Stimulated activated CD4-positive, alpha-beta T cell treated with anti-CD3 and anti-CD28 coated beads, Interleukin-1b, Interleukin-23, amount 100 ng/mL, for 1 hour (primary cell): ENCODE results near the gene KLK4.

Experiments
- DNase-seq, 2 donors: peaks; one replicate each; pipeline ENCODE4 v3.0.0-alpha.2; 2020; ENCODE audit warnings: low read depth in 2 of 2

Gene KLK4, protein sequence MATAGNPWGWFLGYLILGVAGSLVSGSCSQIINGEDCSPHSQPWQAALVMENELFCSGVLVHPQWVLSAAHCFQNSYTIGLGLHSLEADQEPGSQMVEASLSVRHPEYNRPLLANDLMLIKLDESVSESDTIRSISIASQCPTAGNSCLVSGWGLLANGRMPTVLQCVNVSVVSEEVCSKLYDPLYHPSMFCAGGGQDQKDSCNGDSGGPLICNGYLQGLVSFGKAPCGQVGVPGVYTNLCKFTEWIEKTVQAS

DNA sequence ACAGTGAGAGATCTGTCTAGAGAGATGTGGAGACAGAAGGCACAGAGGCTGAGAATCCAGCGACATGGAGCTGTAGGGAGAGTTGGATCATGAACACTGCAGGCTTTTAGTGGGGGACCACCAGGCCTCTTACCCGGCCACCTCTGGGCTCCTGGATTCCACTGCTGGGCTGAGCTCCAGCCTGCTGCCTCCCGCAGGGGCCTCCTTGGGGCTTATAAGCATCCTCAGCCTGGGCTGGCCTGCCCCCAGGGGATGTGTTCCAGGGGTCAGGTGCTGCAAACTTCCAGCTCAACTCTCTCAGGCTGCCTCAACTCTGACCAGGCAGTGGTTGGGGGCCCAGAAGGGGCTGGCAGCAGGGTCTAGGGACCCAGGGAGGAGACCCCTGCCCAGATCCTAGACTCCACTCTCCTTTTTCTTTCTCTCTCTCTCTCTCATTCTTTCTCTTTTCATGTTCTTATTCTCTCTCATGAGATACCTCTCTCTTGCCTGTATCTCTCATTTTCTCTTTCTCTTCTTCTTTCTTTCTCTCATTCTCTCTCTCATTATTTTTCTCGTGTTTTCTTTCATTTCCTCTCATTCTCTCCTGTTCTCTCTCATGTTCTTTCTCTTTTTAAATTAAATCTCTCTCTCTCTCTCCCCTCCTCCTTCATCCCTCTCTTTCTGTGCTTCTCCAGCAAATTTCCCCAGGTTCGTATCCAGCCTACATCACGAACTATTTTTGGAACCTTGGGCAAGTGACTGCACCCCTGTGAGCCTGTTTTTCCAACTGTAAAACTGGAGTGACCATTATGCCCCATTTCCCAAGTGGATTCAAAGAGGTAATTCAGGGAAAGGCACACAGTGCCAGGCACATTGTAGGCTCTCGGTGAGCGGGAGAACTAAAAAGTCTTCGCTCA is at the start of gene KLK4:
Gene KLK4, minus strand, starts transcription at position 190 of the 896 bp plus-strand sequence. CDS start 657 bp downstream, outside the sequence.
- no peak for DNase-seq

DNA sequence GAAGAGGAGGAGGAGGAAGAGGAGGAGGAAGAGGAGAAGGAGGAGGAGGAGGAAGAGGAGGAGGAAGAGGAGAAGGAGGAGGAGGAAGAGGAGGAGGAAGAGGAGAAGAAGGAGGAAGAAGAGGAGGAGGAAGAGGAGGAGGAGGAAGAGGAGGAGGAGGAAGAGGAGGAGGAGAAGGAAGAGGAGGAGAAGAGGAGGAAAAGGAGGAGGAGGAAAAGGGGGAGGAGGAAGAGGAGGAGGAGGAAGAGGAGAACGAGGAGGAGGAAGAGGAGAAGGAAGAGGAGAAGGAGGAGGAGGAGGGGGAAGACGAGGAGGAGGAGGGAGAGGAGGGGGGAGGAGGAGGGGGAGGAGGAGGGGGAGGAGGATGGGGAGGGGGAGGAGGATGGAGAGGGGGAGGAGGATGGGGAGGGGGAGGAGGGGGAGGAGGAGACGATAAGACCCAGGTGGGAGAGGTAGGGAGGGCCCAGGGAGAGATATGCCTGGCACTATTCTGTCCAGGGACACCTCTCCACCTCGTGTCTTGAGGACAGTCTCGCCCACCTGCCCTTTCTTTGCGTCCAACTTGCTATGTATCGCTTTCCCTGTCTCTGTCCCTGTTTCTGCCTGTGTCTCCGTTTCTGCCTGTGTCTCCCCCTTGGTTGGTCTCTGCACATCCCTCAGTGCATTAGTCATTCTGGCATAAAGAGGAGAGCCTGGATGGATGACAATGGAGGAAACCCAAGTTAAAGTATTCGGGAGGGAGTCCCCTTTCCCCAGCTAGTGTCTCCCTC is 48.7 kb upstream of the KLK4 start:
- DNase-seq: no peak

DNA sequence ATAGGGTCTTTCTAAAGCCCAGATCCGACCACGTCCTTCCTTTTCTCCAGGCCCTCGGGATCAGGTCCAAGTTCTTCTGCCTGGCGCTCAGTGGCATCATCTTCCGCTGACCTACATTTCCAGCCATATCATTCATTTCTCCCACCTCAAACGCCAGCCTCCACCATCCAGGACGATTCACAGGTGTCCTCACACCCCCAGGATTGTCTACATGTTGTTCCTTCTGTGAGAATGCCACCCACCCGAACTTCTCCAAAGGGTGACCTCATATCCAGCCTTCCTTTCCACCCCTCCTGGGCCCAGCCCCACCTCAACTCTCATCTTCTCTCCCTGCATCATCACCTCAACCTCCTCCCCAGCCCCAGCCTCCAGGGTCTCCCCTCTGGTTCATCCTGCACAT is 46.4 kb upstream of the KLK4 start:
- no peak for DNase-seq

DNA sequence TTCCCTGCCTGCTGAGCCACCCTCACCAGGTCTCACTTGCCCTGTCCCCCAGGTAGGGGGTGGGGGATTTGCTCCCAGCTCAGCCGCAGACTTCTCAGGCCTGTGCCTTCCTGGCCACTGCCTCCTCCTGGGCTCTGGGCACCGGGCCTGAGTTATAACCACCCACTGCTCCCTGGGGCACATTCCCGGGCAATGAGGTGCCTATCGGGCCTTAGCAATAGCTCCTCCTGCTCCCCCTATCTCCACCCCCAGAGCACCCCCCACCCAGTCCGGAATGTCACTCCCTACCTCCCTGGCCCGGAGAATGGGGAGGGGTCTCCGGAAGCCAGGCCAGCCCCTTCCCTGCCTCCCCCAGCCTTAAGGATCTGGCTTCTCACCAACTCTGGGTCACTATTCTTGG is 41.7 kb upstream of the KLK4 start, which contains the start of gene KLK5:
Gene KLK5, minus strand, starts transcription at position 129 of the 400 bp plus-strand sequence. CDS start 381 bp downstream, outside the sequence.
- DNase-seq: no peak

DNA sequence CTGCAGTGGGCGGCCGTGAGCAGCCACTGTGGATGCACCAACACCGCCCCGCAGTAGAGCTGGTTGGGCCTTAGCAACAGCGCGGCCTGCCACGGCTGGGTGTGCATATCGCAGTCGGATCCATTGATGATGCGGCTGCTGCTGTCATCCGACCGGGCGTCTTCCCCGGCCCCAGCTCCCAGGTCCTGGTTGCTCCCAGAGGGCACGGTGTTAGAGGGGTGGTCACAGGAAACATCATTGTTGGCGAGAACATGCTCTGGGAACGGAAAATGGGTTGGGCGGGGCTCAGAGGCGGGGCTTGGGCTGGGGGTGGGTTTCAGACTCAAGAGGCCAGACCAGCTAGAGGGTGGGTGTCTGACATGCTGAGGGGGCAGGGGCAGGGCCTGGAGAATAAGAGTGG is 38.7 kb upstream of the KLK4 start:
- no peak for DNase-seq

DNA sequence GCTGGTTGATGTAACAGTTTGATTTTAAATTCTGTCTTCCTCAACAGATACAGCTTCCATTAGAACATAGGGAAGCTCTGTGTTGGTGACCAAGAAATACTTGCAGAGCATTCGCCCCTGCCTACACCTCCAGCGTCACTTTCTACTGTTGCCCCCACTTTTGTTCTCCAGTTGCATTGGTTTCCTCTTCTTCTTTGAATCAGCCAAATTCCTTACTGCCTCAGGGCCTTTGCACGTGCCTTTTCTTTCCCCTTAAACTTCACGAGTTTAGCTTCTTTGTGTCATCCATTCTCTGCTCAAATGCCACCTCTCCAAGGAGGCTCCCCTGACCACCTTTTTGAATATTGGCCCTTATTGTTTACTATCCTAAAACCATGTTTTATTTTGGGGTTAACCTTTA is 35.9 kb upstream of the KLK4 start:
- DNase-seq: no peak

DNA sequence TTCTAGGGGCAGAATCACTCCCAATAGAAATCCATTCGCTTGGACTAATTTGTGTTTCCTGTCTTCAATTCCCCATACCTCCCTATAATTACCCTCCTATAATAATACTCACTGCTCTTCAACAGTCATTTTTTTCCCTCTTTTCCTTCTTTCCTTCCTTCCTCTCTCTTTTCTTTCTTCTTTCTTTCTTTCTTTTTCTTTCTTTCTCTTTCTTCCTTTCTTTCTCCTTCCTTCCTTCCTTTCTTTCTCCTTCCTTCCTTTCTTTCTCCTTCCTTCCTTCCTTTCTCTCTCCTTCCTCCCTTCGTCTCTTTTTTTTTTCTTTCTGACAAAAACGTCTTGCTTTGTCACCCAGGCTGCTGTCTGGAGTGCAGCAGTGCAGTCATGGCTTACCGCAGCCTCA is 33.6 kb upstream of the KLK4 start:
- no peak for DNase-seq

DNA sequence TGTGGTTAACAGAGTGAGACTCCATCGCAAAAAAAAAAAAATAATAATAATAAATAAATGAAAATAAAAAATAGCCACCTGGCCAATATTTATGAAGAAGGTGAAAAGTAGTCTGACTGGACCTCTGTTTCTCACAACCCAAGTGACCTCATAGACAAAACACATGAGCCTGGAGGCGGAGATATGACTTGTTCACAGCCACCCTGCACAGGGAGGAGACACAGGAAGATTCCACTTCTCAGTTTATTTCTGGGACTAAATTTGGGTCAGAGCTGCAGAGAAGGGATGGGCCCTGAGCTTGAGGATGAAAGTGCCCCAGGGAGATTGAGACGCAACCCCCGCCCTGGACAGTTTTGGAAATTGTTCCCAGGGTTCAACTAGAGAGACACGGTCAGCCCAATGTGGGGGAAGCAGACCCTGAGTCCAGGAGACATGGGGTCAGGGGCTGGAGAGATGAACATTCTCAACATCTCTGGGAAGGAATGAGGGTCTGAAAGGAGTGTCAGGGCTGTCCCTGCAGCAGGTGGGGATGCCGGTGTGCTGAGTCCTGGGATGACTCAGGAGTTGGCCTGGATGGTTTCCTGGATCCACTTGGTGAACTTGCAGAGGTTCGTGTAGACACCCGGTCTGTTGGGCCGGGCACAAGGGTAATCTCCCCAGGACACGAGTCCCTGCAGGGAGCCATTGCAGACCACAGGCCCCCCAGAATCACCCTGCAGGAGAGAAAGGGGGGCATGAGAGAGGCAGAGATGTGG is 32.1 kb upstream of the KLK4 start:
- DNase-seq: no peak

DNA sequence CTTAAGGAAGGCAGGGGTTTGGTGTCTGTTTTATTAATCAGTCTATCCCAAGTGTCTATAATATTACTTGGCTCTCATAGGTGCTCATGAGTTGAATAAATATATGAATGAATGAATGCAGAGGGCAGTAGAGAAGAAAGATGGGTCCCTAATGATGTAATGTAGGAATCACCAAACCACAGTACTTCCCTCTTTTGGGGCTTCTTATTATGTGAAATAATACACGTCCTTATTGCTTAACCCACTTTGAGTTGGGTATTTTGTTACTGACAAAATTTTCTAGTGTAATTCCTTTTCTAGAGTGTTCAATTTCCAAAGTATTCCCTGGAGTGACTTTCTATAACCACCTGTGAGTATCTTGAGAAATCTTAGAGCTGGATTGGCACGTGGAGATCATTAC is 28.4 kb upstream of the KLK4 start:
- no peak for DNase-seq

DNA sequence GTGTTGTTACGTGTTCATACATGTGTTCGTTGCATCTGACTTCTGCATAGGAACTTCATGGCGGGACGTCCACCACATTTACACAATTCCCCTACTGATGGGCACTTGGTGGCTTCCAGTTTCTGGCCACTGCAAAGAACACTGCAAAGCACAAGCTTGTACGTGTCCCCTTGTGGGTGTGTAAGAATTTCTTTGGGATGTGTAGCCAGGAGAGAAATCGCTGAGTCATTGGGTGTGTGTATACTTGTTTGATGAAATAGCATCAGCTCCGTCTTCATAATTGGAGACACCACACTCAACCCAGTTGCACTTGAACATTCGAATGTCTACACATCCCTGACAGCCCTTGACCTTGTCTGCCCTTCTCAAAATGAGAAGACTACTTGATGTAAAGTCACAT is 22.4 kb upstream of the KLK4 start:
- no peak for DNase-seq

DNA sequence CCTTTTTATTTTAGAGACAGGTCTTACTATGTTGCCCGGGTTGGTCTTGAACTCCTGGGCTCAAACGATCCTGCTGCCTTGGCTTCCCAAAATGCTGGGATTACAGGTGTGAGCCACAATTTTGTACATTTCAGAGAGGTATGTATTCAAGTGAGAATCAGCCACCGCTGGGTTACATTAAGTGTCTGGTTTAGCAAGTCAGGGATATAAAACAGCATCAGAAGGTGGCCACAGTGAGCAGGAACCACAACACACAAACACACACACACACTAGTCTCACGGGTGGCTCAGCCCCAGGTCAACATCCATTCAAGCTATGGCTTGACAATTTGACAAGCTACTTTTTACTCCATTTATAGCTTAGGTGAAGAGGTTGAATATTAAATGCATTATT is 21.5 kb upstream of the KLK4 start:
- no peak for DNase-seq

DNA sequence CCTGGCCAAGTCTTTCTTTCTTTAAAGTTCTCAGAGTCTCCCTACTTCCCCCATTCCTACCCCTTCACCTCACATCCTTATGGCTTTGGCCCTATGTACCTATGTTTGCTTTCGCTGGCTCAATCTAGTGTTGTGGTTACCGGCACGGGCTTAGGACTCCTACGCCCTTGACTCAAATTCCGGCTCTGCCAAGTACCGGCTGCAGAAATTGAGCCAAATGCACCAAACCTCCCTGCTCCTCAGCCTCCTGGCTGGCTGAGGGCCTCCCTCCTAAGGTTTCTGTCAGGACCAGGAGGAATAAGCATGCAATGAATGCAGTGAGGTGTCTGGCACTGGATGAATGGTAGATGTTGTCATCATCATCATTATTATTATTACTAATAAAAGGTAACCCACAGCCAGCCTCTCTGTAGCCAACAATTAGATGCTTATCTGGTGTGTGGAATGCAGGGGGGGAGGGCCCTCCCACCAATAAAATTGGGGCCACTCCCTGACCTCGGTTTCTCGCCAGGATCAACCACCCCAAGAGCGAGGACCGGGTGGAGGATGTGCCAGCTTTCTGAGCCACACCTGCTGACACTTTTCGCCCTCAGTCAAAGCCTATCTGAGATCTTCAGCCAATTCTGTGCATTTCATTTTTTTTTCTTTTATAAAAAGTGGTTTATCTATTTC is 21.0 kb upstream of the KLK4 start:
- DNase-seq: no peak

DNA sequence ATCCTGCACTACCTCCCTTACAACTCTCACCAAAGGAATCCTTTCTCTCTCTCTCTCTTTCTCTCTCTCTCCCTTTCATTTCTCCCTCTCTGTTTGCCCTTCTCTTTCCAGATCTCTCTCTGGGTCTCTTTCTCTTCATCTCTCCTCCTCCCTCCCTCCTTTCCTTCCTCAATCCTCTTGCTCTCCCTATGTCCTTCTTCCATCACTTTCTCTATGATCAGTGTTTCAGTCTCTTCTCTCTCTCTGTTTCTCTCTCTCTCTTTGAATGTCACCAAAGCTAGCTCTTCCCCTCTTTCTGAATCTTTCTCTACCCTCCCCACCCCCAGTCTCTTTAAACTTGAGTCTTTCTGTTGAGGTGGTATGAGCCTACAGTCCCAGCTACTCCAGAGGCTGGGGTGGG is 19.8 kb upstream of the KLK4 start:
- DNase-seq: no peak

DNA sequence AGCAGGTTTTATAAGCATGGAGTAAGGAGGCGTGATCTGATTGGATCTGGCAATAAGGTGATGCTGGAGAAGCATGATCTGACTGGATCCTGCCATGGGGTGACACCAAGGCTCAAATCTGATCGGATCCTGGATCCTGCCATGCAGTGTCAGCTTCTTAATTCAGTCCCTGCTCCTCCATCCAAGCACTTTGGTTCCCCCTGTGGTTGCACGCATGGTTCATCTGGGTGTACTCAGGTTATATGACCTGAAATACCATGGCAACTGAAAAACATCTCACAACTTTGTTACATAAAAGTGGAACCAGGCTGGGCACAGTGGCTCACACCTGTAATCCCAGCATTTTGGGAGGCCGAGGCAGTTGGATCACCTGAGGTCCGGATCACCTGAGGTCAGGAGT is 17.6 kb upstream of the KLK4 start:
- DNase-seq: no peak

DNA sequence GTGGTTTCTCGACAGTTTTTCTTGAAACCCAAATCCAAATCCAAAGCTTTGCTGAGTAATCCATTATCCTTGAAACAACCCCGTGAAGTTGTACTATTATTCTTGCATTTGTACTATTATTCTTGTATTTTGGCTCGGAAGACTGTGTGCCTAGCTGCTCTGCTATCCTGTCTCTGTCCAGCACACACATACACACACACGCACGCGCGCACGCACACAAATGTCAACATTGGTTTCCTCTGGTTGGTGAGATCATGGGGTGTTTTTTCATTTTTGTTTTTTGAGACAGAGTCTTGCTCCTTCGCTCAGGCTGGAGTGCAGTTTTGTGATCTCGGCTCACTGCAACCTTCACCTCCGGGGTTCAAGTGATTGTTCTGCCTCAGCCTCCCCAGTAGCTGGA is 14.9 kb upstream of the KLK4 start:
- no peak for DNase-seq

DNA sequence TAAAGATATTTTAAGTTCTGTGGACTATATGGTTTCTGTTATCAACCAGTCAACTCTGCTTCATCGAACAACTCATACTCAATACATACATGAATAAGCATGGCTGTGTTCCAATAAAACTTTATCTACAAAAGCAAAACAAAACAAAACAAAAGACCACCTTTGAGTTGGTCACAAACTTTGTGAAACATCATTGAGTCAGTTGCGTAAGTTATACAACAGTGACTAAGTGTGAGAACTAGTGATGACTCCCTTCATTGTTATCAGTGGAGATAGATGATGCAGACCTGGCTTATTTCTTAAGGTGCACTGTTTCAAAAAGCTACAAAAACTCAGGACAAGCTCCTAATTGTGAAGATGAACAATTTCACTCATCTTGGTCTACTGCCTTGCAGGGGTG is 14.5 kb upstream of the KLK4 start:
- DNase-seq: no peak

DNA sequence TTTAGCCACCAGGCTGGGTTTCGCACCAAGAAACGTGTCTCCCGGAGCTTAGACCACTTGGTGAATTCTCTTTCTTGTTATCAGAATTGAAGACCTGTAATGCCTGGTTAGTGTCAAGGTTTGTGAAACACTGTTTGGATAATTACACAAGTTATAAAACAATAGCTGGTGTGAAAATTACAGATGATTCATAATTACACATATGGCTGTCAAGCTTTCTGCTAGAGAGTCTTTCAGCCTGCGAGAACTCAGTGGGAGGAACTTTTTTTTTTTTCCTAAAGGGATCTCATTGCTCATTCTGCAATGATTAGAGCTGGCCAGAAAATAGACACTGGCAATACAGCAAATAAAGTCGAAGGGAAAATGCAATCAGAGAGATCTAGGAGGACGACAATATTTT is 13.4 kb upstream of the KLK4 start:
- no peak for DNase-seq

DNA sequence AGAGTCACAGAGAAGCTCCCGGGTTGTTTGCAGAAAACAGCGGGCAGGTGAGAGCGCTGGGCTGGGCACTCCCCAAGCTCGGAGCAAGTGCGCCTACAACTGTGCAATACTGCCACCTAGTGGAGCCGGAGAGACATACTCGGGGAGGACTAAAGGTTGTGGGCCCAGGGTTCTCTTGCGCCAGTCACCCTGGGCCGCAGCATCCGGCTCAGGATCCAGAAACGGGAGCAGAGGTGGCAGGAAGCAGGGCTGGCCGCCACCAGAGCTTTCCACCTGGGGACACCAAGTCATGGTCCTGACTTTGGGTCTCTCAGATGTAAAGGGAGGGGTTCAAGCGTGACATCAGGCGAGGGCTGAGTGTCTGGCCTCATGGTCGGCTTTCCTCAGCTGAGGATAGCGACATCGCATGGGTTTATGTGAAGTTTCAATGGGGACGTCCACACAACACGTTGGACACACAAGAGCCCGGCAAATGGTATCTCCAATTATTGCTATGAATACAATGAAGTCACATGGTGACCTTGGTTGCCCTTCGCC is 11.2 kb upstream of the KLK4 start:
- DNase-seq: peak; percentile 38 to 46

DNA sequence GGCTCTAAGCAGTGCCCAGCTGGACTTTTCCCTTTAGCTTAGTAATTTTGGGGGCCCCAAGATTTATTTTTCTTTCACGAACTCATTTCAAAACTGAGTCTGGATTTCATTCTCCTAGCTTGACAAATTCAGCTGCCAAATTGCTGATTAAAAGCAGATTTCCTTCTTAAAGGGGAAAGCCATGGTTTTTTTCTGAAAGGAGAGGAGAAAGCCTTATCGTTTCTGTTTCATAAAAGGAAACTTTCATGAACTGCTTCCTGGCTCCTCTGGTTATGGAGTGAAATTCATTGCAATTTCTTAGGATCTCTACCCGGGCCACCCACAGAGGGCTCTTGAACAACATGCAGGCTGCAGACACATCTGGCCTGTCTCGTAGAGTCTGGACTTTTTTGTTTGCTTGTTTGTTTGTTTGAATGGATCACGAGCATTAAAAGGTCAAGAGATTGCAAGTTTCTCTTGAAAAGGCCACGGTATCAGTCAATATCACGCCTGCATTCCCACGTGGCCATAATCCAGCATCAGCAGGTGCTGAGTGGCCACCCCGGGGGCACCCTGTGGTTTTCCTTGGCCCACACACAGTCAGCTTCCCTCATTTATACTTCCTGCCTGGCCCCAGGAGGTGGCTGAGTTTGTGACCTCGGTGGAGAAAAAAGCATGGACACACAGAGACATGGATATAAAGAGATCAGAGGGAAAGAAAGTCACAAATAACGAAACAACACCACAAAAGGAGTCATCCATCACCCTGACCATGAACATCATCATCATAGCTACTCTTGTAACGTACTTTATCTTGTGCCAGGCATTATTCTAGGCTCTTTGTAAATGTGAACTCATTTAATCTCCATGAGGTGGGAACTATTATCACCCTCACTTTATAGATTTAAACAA is 10.5 kb upstream of the KLK4 start:
- no peak for DNase-seq

DNA sequence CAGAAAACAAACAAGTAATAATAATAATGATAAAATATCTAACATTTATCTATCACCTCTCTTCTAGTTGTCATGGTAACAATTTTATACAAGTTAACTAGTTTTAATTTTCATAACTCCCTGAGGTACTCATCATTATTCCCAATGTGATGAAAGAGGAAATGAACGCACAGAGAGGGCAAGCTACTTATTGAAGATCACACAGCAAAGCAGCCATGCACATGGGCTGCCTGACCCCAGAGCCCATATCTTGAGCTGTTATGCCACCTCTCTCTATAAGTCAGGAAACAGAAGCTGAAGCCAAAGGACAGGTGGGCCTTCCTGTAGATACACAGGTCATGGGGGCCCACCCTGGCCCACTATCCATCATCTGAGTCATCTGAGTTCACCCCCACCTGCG is 4.9 kb upstream of the KLK4 start:
- DNase-seq: no peak
